Uterus (tissue), 4 donors: ENCODE results near the gene NBEAL2. TPM values are rescaled to one million over a fixed set of nuclear protein-coding genes. Genes with fewer than 3 reads are reported as not detected.
A peak's percentile ranks its signal among the peaks of the same experiment; 100 is the strongest.

Experiments used
- DNase-seq, 2 donors: peaks; one replicate each; pipeline ENCODE4 v3.0.0-alpha.2; 2019 to 2020
- H3K27ac ChIP-seq, 2 donors: fragments of 200-600 bp; sonication (generic); 1 replicate in 1 of 2; 2 replicates in 1 of 2; pipeline ENCODE4 v1.5.1; 2016 to 2018
- H3K27me3 ChIP-seq, 2 donors: fragments of 200-600 bp; sonication (generic); one replicate each; pipeline ENCODE4 v1.5.1; 2018 to 2019; ENCODE audit warnings: control low read depth in 1 of 2
- H3K36me3 ChIP-seq, 2 donors: fragments of 200-600 bp; sonication (generic); one replicate each; pipeline ENCODE4 v1.5.1; 2019; ENCODE audit warnings: control low read depth in 1 of 2
- H3K4me1 ChIP-seq, 2 donors: fragments of 200-600 bp; sonication (generic); one replicate each; pipeline ENCODE4 v1.5.1; 2018 to 2019; ENCODE audit warnings: control low read depth in 1 of 2
- H3K4me3 ChIP-seq, 2 donors: fragments of 200-600 bp; sonication (generic); 1 replicate in 1 of 2; 2 replicates in 1 of 2; pipeline ENCODE4 v1.5.1; 2018 to 2019; ENCODE audit warnings: mild to moderate bottlenecking in 1 of 2
- H3K9me3 ChIP-seq, 2 donors: fragments of 200-600 bp; sonication (generic); one replicate each; pipeline ENCODE4 v1.5.1; 2019; ENCODE audit warnings: control low read depth in 1 of 2
- POLR2A ChIP-seq, 2 donors: fragments of 450-650 bp; IDR thresholded peaks; one replicate each; pipeline ENCODE4 v1.6.1; 2016; ENCODE audit warnings: antibody characterized with exemption in 2 of 2, mild to moderate bottlenecking in 1 of 2, moderate library complexity in 1 of 2
- intact Hi-C: fragments of 100-400 bp; cut with DNase I; formaldehyde crosslinking; loops from one replicate; pipeline ENCODE4 v1.15.1; 2023; ENCODE audit warnings: low total_unique reads
- total RNA-seq, 4 donors: library from RNA; depleted of rRNA in 3 of 4; stranded (reverse); fragments of >200 nt in 3 of 4; gene quantifications; one replicate each; pipeline versions ENCODE4 v1.1.0 to v1.2.4, GENCODE V29; 2014 to 2023
- TF ChIP-seq, protein P1 (sequence below), 4 experiments: fragments of 200-600 bp in 2 of 4; fragments of 450-650 bp in 2 of 4; sonication (generic) in 2 of 4; IDR thresholded peaks; one replicate each; pipeline ENCODE4 v1.5.1; 2016 to 2019; ENCODE audit warnings: antibody characterized with exemption in 4 of 4, mild to moderate bottlenecking in 2 of 4, moderate library complexity in 1 of 4
- donor health status: DM: yes; HTN: yes; CAD: no.

The NBEAL2 gene
- total RNA-seq, 4 donors from 2014 or later: 13.1 to 41.1 (median 23.8) TPM

GRCh38 chr3:46939578-46940445 lies 39.7 kb upstream of the NBEAL2 start:
- DNase-seq: no peak
- intact Hi-C loops: no loop called here
- Histone ChIP-seq H3K27me3 (no peaks in the 10 kb centered on the region), H3K4me1 (peaks cover 0 to 10% of the 10 kb centered on the region in 2 donors), H3K4me3 (no peak overlapping the region), H3K36me3 (no peaks in the 10 kb centered on the region), H3K9me3 (no peaks in the 10 kb centered on the region), H3K27ac (peak overlapping the region; percentile 40 to 93)
- TF ChIP-seq, protein P1, sequence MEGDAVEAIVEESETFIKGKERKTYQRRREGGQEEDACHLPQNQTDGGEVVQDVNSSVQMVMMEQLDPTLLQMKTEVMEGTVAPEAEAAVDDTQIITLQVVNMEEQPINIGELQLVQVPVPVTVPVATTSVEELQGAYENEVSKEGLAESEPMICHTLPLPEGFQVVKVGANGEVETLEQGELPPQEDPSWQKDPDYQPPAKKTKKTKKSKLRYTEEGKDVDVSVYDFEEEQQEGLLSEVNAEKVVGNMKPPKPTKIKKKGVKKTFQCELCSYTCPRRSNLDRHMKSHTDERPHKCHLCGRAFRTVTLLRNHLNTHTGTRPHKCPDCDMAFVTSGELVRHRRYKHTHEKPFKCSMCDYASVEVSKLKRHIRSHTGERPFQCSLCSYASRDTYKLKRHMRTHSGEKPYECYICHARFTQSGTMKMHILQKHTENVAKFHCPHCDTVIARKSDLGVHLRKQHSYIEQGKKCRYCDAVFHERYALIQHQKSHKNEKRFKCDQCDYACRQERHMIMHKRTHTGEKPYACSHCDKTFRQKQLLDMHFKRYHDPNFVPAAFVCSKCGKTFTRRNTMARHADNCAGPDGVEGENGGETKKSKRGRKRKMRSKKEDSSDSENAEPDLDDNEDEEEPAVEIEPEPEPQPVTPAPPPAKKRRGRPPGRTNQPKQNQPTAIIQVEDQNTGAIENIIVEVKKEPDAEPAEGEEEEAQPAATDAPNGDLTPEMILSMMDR (IDR thresholded peaks at IDR 0.05): no peak
- TF ChIP-seq POLR2A (IDR thresholded peaks at IDR 0.05): no peak

DNA sequence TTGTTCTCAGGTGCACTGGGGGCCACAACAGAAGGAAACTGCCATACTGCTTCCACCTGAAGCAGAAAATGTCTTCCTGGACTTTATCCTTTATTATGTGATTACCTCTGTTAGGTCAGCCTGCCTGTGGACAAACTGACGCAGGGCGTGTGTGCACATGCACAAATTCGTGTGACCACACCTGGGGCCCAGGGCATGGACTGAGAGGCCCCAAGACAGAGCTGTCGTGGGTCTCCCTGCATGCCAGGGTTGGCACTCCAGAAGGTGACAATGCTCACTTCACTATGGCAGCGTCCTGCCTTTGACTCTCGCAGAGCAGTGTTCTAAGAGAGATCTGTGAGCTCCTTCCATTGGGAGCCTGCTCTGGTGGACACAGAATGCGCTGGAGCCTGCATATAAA lies 37.4 kb upstream of the NBEAL2 start:
- Histone ChIP-seq H3K4me3 (no peak overlapping the region), H3K36me3 (no peaks in the 10 kb centered on the region), H3K27me3 (no peaks in the 10 kb centered on the region), H3K27ac (no peak overlapping the region), H3K9me3 (no peaks in the 10 kb centered on the region), H3K4me1 (no peaks in the 10 kb centered on the region)
- no peak for DNase-seq
- TF ChIP-seq POLR2A (IDR thresholded peaks at IDR 0.05): no peak
- TF ChIP-seq, protein P1 (IDR thresholded peaks at IDR 0.05): no peak
- intact Hi-C loops: no loop called here

GRCh38 chr3:46942481-46943236 lies 36.8 kb upstream of the NBEAL2 start:
- Histone ChIP-seq H3K4me1 (peaks cover 0 to 5% of the 10 kb centered on the region in 2 donors), H3K4me3 (no peak overlapping the region), H3K27ac (peak overlapping the region; percentile 1 to 11), H3K36me3 (no peaks in the 10 kb centered on the region), H3K9me3 (no peaks in the 10 kb centered on the region), H3K27me3 (no peaks in the 10 kb centered on the region)
- no peak for TF ChIP-seq POLR2A (IDR thresholded peaks at IDR 0.05)
- TF ChIP-seq, protein P1 (IDR thresholded peaks at IDR 0.05): no peak
- intact Hi-C loops: no loop called here
- no peak for DNase-seq

DNA sequence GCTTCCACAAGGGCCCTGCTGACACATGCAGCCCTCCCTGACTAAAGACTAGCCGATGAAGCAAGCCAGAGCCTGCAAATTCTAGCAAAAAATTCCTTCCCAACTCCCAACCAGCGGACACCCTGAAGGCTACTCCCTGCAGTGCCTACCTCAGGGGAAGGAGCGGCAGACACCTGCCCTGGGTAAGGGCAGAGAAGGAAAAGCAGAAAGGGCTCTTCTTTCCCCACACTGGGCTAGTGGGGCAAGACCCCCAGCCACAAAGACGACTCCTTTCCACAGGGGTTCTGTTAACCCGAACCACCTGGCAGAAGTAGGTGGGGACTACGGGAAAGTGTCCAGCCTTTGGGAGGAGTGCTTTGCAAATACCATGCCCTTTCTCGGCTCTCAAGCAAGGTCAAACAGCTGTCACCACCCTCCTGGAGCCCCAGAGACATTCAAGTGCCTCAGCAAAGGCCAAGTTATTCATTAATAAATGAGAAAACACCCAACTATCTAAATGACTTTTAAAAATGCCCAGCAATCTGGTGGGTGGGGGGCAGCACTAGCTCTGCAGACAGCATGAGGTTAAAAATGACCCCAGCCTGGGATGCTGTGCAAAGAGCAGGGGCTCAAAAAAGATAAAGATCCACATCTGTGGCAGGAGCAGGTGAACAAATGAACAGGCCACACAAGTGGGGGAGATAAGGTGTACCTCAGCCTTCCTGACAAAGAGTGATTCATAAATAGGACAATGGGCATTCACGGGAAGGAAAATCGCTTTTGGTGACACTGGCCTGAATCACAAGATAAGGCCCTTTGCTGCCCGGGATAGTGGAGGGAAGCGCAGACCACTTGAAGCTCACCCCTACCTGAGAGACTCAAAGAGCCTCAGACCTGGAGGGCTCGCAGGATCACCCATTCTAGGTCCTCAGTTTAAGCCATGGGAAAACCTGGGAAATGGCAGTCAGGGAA lies 36.0 kb upstream of the NBEAL2 start:
- no peaks in the 10 kb centered on the region for H3K36me3 ChIP-seq
- intact Hi-C loops: no loop called here
- H3K9me3 ChIP-seq: no peaks in the 10 kb centered on the region
- no peaks in the 10 kb centered on the region for H3K27me3 ChIP-seq
- no peak overlapping the region for H3K4me3 ChIP-seq
- H3K27ac ChIP-seq: peak overlapping the region; percentile 1 to 11
- H3K4me1 ChIP-seq: peaks cover 0 to 13% of the 10 kb centered on the region in 2 donors
- TF ChIP-seq, protein P1 (IDR thresholded peaks at IDR 0.05): no peak
- TF ChIP-seq POLR2A (IDR thresholded peaks at IDR 0.05): no peak
- no peak for DNase-seq
